Suppressor macrophage treated with lipopolysaccharide for 1 hour (primary cell): ENCODE measurements around the gene GULP1.
"Not testable (repeated sequence)": the region's sequence is repeated elsewhere in the genome, so short reads cannot be mapped to it uniquely, and the experiment has no call there.

Experiments used
- DNase-seq, 3 donors: peaks; one replicate each; pipeline ENCODE4 v3.0.0-alpha.2; 2020 to 2022

GULP1 gene

GRCh38 chr2:188492751-188493150, 201.1 kb downstream of the GULP1 start:
- no peak for DNase-seq

GRCh38 chr2:188494906-188495305, 203.2 kb downstream of the GULP1 start:
- DNase-seq, result no peak

- DNase-seq, result no peak
Measured at GRCh38 chr2:188495969-188496431, 204.3 kb downstream of the GULP1 start.

GRCh38 chr2:188497726-188498125, 206.1 kb downstream of the GULP1 start:
- DNase-seq, result no peak

DNA sequence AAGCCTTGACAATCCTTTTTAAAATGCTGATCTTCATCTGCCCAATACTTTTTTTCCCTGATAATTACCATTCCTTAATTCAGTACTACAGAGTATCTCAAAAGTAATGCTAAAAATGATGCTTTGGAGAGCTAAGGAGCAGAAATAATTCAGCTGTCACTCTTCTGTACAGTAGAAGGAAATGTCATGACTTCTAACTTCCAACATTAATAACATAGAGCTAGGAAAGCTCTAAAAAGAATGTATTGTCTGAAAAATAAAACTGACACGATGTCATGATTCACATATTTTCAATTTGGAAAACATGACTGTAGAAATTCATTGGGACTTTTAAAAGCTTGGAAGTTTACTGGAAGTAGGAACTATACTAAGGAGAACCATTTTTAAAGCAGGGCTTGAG, 212.3 kb downstream of the GULP1 start:
- no peak for DNase-seq

- DNase-seq, result no peak
Measured at GRCh38 chr2:188506843-188507242, 215.2 kb downstream of the GULP1 start.

DNA sequence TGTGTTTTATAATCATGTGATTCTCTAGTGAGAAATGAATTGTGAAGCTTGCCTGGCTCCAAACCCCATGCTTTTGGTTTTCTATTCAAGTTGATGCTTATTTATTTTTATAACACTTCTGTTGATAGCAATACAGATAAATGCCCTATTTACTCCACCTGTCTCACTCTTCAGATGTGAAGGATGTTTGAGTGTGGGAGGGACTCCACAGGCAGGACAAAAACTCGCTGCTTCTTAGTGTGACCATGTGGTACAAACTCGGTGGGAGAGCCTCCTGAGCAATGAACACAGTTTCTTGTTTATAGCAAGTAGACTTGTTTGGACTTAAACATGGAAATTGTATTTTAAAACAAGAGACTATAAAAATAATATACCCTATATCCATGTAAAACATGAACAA, 219.7 kb downstream of the GULP1 start:
- DNase-seq, result no peak

DNA sequence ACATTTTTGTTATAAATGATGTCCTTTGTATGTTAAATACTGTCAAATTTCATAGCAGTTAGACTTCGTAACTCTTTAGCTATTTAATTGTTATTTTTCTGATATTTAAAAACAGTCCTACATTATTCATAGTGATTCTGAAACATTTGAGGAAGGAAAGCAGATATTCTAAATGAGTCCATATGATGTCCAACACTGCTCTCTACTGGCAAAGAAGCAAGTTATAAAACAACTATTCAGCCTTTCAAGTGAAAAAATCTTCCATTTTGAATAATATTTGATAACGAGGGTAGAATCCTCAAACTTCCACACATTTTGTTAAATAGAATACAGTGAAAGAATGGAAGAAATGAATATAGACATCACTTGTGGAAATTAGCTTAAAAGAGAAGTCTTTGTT, 220.8 kb downstream of the GULP1 start:
- DNase-seq, result peak; percentile 30 to 55 (median 46)

DNA sequence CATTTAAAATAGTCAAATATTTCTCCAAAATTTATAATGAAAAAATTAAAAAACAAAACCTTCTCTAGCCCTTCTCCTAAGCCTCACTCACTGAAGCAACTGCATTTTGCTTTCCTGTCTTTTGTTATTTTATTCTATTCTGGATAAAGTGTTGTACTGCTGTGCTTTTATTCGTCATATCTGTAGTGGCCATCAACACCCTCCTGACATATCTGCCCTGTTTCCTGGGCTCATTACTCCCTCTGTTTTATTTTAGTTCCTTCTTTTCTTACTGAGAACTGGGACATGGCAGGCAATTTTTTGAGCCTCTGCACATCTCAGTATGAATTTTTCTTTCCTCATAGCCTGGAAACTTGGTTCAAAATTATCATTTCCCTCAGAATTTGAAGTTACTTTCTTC, 224.2 kb downstream of the GULP1 start:
- no peak for DNase-seq

- no peak for DNase-seq
Measured at GRCh38 chr2:188517549-188518215, 226.0 kb downstream of the GULP1 start.

DNA sequence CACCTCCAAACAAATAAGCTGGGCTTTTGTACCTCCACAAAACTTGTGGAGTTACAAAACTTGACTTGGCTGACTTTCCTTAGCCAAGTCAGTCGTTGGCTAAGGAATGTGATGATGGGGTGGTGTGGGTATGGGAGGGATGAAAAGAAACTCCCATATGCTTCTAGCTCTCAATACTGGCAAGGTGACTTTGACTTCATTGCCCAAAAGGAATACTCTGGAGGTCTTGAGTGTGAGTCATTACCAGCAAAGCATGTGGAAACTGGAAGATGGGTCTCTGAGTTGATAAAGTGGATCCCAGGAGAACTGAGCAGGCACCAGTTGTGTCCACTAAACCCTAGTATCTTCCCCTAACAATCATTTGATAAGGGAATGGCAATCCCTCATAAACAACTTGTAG, 226.7 kb downstream of the GULP1 start:
- DNase-seq, result no peak

- DNase-seq, result no peak
Measured at GRCh38 chr2:188519136-188519535, 227.5 kb downstream of the GULP1 start.

DNA sequence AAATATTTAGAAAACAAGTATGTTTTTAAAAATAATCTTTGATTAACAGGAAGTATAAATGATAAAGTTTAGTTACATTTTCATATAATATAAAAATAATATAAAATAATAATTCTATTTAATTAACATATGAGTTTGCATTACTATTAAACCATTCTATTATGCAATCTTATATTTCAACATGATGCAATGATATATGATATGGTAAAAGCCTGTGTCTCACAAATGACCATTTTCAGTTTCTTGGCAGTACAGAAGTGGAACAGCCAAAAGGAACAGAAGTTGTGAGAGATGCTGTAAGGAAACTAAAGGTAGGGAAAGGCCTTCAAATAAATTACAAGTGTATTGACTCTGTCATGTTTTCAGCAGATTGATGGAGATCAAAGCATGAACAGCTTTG, 230.8 kb downstream of the GULP1 start:
- no peak for DNase-seq

- DNase-seq, result no peak
Measured at GRCh38 chr2:188523919-188524318, 232.2 kb downstream of the GULP1 start.

DNA sequence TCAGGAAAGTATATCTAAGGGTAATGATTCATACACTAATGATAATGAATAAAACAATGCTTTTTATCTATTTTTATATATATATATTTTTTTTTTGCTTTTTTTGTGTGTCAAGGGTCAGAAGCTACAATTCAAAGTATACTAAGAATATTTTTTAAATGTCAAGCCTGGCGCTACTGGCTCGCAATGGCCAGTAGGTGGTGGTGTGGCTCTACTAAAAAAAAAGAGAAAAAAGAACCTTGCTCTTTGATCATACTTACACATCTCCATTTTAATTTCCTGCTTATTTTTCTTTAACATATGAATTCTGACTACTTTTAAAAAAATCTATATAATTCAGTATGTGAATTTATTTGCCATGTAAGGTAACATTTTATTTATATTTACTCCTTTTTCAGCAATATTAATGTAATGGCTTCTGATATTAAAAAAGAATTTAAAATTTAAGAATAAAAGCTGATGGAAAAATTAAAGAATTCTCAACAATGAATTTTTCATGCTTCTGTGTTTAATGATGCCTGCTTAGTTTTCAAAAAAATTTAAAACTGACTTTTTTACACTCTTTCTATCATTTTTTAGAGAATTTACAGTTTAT, 232.9 kb downstream of the GULP1 start:
- DNase-seq, result peak; percentile 32 to 72 (median 58)

- DNase-seq, result no peak
Measured at GRCh38 chr2:188526701-188527100, 235.0 kb downstream of the GULP1 start.

DNA sequence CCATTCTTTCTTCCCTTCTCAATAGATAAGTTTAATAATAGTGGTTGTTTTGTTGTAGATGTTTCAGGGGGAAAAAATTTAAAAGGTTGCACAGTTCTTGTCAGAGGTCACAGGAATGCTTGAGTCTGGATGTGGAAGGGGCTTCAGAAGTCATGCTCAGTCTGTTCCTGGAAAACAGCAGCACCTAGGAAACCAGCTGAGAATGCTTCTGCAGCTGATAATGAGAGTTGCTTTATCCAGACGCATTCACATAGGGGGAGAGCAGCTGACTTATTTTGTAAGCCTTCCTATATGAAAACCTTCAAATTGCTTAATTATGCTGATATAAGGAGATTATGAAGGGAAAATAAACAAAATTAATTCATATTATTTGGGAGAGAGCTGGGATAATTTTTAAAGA, 235.5 kb downstream of the GULP1 start:
- no peak for DNase-seq

DNA sequence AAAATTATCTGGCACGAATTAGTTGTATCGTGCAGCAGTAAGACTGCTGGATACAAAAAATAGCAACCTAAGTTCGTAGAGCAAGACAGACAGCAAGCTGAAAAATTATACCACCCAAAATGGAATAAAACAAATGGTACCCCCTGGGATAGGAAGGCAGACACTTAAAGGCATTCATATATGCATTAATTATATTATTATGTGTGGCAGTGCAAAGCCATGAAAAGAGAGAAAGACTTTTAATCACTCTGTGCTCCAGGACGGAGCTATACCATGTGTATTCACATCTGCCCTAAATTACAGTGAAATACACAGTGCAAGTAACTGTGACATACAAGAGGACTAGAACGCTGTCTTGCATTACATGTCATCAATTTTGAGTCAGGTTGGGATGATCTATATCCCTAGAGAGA, 235.9 kb downstream of the GULP1 start:
- DNase-seq, result no peak

- no peak for DNase-seq
Measured at GRCh38 chr2:188529710-188530109, 238.0 kb downstream of the GULP1 start.

DNA sequence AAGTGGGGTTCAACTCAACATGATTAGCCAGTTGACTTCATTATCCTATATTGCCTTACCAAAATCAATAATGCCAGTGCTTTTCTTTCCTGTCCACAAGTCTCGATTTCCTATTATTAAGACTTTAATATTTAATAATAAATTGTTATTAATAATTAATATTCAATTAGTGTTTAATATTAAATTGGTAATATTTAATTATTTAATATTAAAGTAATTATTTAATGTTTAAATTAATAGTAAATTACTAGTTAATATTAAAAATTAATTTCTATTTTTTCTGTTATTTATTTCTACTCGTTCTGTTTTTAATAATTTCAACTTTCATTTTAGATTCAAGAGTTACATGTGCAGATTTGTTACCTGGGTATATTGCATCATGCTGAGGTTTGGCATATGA, 243.2 kb downstream of the GULP1 start:
- DNase-seq, result no peak

GRCh38 chr2:188551671-188552070, 260.0 kb downstream of the GULP1 start:
- DNase-seq, result no peak

DNA sequence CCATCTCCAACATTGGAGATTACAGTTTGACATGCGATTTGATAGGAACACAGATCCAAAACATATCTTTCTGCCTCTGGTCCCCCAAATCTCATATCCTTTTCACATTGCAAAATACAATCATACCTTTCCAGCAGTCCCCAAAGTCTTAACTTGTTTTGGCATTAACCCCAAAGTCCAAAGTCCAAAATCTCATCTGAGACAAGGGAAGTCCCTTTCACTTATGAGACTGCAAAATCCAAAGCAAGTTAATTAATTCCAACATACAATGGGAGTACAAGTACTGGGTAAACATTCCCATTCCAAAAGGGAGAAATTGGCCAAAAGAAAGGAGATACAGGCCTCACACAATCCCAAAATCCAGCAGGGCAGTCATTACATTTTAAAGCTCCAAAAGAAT, 265.4 kb downstream of the GULP1 start:
- no peak for DNase-seq

GRCh38 chr2:188559455-188559854, 267.8 kb downstream of the GULP1 start:
- DNase-seq, result not testable (repeated sequence)

DNA sequence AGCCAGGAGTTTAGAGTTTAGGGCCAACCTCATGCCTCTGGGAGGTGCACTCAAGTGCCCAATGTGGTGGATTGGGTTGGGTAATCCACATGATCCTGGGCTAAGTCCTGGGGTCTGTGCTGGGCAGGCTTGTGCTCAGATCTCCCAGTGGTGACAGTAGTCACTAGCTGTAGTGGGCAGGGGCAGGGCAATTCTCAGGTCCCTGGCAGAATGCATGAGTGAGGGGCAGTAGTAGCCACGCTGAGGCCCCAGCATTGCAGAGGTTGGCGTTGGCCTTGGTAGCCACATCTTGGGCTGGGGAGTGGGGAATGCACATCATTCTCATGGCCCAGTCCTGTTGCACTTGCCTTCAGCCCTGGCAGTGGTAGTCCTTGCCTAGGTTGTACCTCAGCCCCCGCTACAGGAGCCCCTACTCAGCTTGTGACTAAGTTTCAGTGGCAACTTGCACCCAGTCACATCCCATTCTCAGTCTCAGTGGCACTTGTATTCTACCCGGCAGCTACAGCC, 269.9 kb downstream of the GULP1 start:
- no peak for DNase-seq
